ENCODE data around the gene NUDT22. TPM values are rescaled to one million over a fixed set of nuclear protein-coding genes. Genes with fewer than 3 reads are reported as not detected.

Gene NUDT22
- total RNA-seq, 4 donors from 2014 or later, result 36.8 to 53.7 (median 45.8) TPM

DNA sequence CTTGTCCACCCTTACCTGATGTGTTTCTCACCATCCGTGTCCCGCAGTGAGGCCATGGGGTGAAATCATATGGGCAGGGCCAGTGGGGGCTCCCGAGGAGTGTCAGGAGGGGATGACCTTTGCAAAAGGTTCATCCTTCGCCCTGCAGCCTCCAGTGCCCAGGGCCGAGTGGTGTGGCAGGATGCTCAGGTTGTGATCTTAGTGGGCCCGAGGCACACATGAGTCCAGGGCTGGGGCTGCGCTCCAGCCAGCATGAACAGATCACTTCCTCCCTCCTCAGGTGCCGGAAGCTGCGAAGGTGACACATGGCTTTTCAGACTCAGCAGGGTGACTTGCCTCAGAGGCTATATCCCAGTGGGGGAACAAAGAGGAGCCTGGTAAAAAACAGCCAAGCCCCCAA lies 12.0 kb downstream of the NUDT22 start:
- WGBS, 2 donors (ENCODE audit: low coverage in 1 of 2), result no CpG with 5 or more reads among the region's 9 CpGs
- Histone ChIP-seq H3K27me3 (no peaks in the 10 kb centered on the region), H3K36me3 (peaks cover 0 to 42% of the 10 kb centered on the region in 2 donors), H3K9me3 (no peaks in the 10 kb centered on the region), H3K4me3 (no peak overlapping the region), H3K4me1 (peaks cover 3 to 59% (median 32%) of the 10 kb centered on the region in 3 donors), H3K27ac (peak overlapping the region in 1 of 4 donors; percentile 95)
- no peak for ATAC-seq
- TF ChIP-seq POLR2AphosphoS5 (IDR thresholded peaks at IDR 0.05) (no peak), POLR2A (IDR thresholded peaks at IDR 0.05) (no peak), EP300 (IDR thresholded peaks at IDR 0.05) (no peak)
- TF ChIP-seq, protein P1, sequence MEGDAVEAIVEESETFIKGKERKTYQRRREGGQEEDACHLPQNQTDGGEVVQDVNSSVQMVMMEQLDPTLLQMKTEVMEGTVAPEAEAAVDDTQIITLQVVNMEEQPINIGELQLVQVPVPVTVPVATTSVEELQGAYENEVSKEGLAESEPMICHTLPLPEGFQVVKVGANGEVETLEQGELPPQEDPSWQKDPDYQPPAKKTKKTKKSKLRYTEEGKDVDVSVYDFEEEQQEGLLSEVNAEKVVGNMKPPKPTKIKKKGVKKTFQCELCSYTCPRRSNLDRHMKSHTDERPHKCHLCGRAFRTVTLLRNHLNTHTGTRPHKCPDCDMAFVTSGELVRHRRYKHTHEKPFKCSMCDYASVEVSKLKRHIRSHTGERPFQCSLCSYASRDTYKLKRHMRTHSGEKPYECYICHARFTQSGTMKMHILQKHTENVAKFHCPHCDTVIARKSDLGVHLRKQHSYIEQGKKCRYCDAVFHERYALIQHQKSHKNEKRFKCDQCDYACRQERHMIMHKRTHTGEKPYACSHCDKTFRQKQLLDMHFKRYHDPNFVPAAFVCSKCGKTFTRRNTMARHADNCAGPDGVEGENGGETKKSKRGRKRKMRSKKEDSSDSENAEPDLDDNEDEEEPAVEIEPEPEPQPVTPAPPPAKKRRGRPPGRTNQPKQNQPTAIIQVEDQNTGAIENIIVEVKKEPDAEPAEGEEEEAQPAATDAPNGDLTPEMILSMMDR (IDR thresholded peaks at IDR 0.05), result no peak

GRCh38 chr11:64238999-64239398 lies 12.9 kb downstream of the NUDT22 start:
- no peak for ATAC-seq
- H3K4me1 ChIP-seq, result peaks cover 3 to 54% (median 33%) of the 10 kb centered on the region in 3 donors
- 74 to 84% methylated on average over 5 of the region's 5 CpGs for WGBS, 2 donors (ENCODE audit: low coverage in 1 of 2)

GRCh38 chr11:64239662-64240434 lies 13.8 kb downstream of the NUDT22 start:
- Histone ChIP-seq H3K36me3 (peaks cover 0 to 55% of the 10 kb centered on the region in 2 donors), H3K27me3 (no peaks in the 10 kb centered on the region)
- ATAC-seq, result no peak

More at GRCh38 chr11:64238999-64239398, 12.9 kb downstream of the NUDT22 start:
- Histone ChIP-seq H3K9me3 (no peaks in the 10 kb centered on the region), H3K4me3 (no peak overlapping the region), H3K27me3 (no peaks in the 10 kb centered on the region), H3K36me3 (peaks cover 0 to 51% of the 10 kb centered on the region in 2 donors), H3K27ac (peak overlapping the region in 2 of 4 donors; percentile 95 to 99)
- no peak for TF ChIP-seq EP300 (IDR thresholded peaks at IDR 0.05)
- TF ChIP-seq POLR2A (IDR thresholded peaks at IDR 0.05), result no peak
- TF ChIP-seq POLR2AphosphoS5 (IDR thresholded peaks at IDR 0.05), result no peak
- TF ChIP-seq, protein P1 (IDR thresholded peaks at IDR 0.05), result no peak

DNA sequence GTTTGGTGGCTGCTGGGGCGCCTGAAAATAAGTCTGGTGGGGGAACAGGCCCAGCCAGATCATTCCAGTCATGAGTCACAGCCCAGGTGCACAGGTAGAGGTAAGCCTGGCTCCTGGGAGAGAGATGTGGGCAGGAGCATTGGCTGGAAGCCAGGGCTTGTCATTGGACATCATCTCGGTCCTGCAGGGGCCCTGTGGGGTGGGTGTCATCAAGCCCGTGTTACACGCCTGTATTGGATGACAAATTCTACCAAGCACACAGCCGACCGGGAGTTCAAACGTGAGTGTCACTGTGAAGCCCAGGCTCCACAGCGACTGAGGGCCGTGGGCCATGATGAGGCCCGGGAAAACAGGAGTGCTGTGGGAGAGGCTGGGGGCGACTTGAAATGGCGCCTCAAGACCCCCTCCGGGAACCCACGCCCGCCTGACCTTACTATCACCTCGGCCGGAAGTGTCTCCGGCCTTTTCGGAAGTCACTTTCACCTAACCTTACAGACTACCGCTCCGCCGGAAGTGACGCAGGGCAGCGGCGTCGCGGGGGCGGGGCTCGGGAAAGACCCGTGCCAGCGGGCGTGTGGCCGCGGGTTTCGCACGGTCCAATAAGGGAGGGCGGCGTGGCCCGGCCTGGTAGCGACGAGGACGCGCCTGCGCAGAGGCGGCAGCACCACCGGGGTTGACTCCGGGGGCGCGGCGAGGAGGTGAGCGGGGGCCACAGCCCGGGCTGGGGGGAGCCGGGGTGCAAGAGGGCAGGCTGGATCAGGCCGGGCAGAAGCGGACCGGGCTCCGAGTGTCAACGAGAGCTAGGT lies 14.6 kb downstream of the NUDT22 start, which contains the start of gene FKBP2:
Gene FKBP2, plus strand, starts transcription at position 661 of the 806 bp plus-strand sequence. CDS start 1,293 bp downstream, outside the sequence.
- TF ChIP-seq POLR2AphosphoS5 (IDR thresholded peaks at IDR 0.05), result peak; percentile 96
- no peak for TF ChIP-seq EP300 (IDR thresholded peaks at IDR 0.05)
- TF ChIP-seq, protein P1 (IDR thresholded peaks at IDR 0.05), result no peak
- TF ChIP-seq POLR2A (IDR thresholded peaks at IDR 0.05), result peak; percentile 79 to 83
- H3K9me3 ChIP-seq, result no peaks in the 10 kb centered on the region
- no peaks in the 10 kb centered on the region for H3K27me3 ChIP-seq
- peak within 1 kb of the TSS; percentile 89 to 100 (median 97) for H3K27ac ChIP-seq
- H3K4me1 ChIP-seq, result peaks cover 0 to 55% (median 37%) of the 10 kb centered on the region in 3 donors
- H3K4me3 ChIP-seq, result peak within 1 kb of the TSS; percentile 76 to 95
- no CpG with 5 or more reads among the region's 58 CpGs for WGBS, 2 donors (ENCODE audit: low coverage in 1 of 2)
- H3K36me3 ChIP-seq, result peaks cover 0 to 55% of the 10 kb centered on the region in 2 donors
- peak; percentile 88 for ATAC-seq

More at GRCh38 chr11:64239662-64240434, 13.8 kb downstream of the NUDT22 start:
- TF ChIP-seq EP300 (IDR thresholded peaks at IDR 0.05) (no peak), POLR2AphosphoS5 (IDR thresholded peaks at IDR 0.05) (no peak), POLR2A (IDR thresholded peaks at IDR 0.05) (no peak)
- TF ChIP-seq, protein P1 (IDR thresholded peaks at IDR 0.05), result no peak
- Histone ChIP-seq H3K9me3 (no peaks in the 10 kb centered on the region), H3K4me3 (peak overlapping the region; percentile 34 to 95), H3K4me1 (peaks cover 3 to 55% (median 35%) of the 10 kb centered on the region in 3 donors), H3K27ac (peak overlapping the region; percentile 89 to 100 (median 97))
- WGBS, 2 donors (ENCODE audit: low coverage in 1 of 2), result 91% methylated on average over 4 of the region's 11 CpGs; no CpG with 5 or more reads in 1 of the 2 donors

Data from gastroesophageal sphincter (tissue), 4 donors.